Mesodermal cell (in vitro differentiated cells): ENCODE data around the gene LHX4.

Experiments used
- H3K27ac ChIP-seq: 2 replicates; pipeline ENCODE4 v1.7.0; 2013; ENCODE audit warnings: mild to moderate bottlenecking, low read depth, low read length, moderate library complexity; ENCODE audit not compliant: severe bottlenecking
- H3K36me3 ChIP-seq: 2 replicates; pipeline ENCODE4 v1.7.1; 2013; ENCODE audit warnings: mild to moderate bottlenecking, low read length, moderate library complexity; ENCODE audit not compliant: control insufficient read depth, insufficient read depth
- H3K4me1 ChIP-seq: one replicate; pipeline ENCODE4 v1.7.1; 2013; ENCODE audit warnings: mild to moderate bottlenecking, low read length; ENCODE audit not compliant: insufficient read depth, control insufficient read depth, poor library complexity, severe bottlenecking
- H3K4me3 ChIP-seq: 2 replicates; pipeline ENCODE4 v1.7.0; 2013; ENCODE audit warnings: low read length, control low read depth, mild to moderate bottlenecking; ENCODE audit not compliant: insufficient read depth, poor library complexity, severe bottlenecking; ENCODE audit errors: extremely low read depth
- H3K9me3 ChIP-seq: 2 replicates; pipeline ENCODE4 v1.7.1; 2013; ENCODE audit warnings: mild to moderate bottlenecking, low read length, moderate library complexity; ENCODE audit not compliant: control insufficient read depth
- WGBS, 2 experiments: methylation state at CpG; one replicate each; pipeline ENCODE4 v1.1.5; 2013; ENCODE audit warnings: missing lambda C conversion rate in 2 of 2; ENCODE audit not compliant: insufficient coverage in 2 of 2; 5-methylcytosine and 5-hydroxymethylcytosine counted together

Gene LHX4

DNA sequence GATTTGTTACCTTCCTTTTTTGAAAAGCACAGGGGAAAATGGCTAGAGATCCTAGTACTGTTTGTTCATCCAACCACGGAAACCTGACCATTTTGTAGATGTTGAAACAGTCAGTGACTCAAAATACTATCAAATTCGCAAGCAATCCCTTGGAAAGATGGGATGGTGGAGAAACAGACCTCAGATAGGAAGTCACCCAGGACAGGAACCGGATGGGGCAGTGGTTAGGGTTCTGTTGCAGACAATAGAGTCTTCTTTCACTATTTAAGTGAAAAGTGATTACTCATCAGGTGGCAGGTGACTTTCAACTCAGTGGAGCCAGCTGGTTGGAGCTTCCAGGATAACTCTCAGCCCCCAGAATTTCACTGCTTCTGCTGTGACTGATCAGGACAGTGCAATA lies 17.0 kb downstream of the LHX4 start:
- H3K27ac ChIP-seq, result no peak overlapping the region
- H3K4me3 ChIP-seq, result no peak overlapping the region
- WGBS, 2 experiments, result 64 to 88% methylated on average over 3 of the region's 3 CpGs
- peaks cover 11% of the 10 kb centered on the region for H3K4me1 ChIP-seq
- no peaks in the 10 kb centered on the region for H3K9me3 ChIP-seq
- no peaks in the 10 kb centered on the region for H3K36me3 ChIP-seq

- Histone ChIP-seq H3K9me3 (no peaks in the 10 kb centered on the region), H3K4me1 (peaks cover 11% of the 10 kb centered on the region), H3K4me3 (no peak overlapping the region), H3K27ac (no peak overlapping the region), H3K36me3 (no peaks in the 10 kb centered on the region)
- 90 to 93% methylated on average over 3 to 4 of the region's 4 CpGs for WGBS, 2 experiments
Observed at GRCh38 chr1:180247580-180247979, 17.5 kb downstream of the LHX4 start.

DNA sequence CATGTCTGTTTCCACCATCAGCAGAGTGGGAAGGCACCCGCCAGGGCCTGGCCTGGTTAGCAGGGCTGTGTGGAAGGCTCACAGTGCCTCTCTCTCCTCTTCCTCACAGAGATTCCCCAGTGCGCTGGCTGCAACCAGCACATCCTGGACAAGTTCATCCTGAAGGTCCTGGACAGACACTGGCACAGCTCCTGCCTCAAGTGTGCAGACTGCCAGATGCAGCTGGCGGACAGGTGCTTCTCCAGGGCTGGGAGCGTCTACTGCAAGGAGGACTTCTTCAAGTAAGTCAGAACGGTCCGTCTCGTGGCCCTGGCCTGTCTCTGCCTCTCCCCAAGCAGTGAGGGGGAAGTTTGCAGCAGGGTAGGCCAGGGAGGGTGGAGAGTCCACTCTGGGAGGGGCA lies 18.1 kb downstream of the LHX4 start:
- no peaks in the 10 kb centered on the region for H3K9me3 ChIP-seq
- no peak overlapping the region for H3K4me3 ChIP-seq
- no peaks in the 10 kb centered on the region for H3K36me3 ChIP-seq
- WGBS, 2 experiments, result 91 to 96% methylated on average over 4 to 6 of the region's 7 CpGs
- H3K27ac ChIP-seq, result no peak overlapping the region
- peaks cover 11% of the 10 kb centered on the region for H3K4me1 ChIP-seq

DNA sequence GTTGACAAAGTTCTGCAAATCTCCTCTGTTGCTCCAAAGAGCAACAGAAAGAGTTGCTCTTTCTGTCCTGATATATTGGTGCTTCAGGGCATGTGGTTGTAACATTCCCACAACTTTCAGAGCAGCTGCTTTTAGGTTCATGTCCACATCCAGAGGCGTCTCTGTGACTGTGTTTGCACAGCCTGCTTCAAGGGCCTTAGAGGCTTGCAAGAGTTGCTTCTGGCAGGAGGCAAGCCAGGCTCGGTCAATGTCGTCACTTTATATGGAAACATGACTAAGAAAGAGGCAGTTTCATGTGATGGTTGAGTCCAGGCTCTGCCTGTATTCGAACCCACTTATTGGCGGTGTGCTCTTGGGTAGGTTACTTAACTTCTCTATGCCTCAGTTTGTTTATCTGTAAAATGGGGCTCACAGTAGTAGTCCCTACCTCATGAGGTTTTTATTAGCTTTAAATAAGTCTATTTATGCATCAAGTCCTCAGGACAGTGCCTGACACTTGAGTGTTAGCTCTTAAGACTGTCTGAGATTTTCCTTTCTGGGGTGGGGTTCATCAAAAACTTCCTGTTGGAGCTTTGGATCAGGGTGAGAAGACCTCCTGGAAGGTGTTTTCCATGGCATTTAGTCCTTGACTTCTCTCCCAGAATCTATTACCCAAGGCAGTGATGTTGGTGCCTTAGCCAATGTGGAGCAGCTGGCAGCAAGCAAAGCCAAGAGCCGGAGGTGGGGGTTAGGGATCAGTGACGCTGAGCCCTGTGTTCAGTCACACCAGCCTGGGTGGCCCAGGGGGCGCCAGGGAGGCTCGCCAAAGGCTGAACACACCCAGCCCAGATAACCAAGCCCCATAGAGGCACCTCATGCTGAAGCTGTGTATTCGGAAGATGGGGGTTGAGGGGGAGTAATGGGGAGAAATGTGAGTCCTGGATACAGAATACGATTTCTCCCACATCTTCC lies 18.9 kb downstream of the LHX4 start:
- peaks cover 11% of the 10 kb centered on the region for H3K4me1 ChIP-seq
- no peaks in the 10 kb centered on the region for H3K36me3 ChIP-seq
- H3K9me3 ChIP-seq, result no peaks in the 10 kb centered on the region
- no peak overlapping the region for H3K27ac ChIP-seq
- H3K4me3 ChIP-seq, result no peak overlapping the region
- 84 to 87% methylated on average over 6 to 8 of the region's 11 CpGs for WGBS, 2 experiments

- Histone ChIP-seq H3K36me3 (no peaks in the 10 kb centered on the region), H3K4me3 (no peak overlapping the region), H3K4me1 (peaks cover 11% of the 10 kb centered on the region), H3K9me3 (no peaks in the 10 kb centered on the region), H3K27ac (no peak overlapping the region)
- 76 to 90% methylated on average over 8 to 10 of the region's 13 CpGs for WGBS, 2 experiments
Observed at GRCh38 chr1:180249725-180250498, 19.8 kb downstream of the LHX4 start.

- Histone ChIP-seq H3K36me3 (no peaks in the 10 kb centered on the region), H3K27ac (no peak overlapping the region), H3K4me1 (peaks cover 11% of the 10 kb centered on the region), H3K9me3 (no peaks in the 10 kb centered on the region), H3K4me3 (no peak overlapping the region)
- 87 to 95% methylated on average over 7 of the region's 7 CpGs for WGBS, 2 experiments
Observed at GRCh38 chr1:180250499-180250770, 20.4 kb downstream of the LHX4 start.

DNA sequence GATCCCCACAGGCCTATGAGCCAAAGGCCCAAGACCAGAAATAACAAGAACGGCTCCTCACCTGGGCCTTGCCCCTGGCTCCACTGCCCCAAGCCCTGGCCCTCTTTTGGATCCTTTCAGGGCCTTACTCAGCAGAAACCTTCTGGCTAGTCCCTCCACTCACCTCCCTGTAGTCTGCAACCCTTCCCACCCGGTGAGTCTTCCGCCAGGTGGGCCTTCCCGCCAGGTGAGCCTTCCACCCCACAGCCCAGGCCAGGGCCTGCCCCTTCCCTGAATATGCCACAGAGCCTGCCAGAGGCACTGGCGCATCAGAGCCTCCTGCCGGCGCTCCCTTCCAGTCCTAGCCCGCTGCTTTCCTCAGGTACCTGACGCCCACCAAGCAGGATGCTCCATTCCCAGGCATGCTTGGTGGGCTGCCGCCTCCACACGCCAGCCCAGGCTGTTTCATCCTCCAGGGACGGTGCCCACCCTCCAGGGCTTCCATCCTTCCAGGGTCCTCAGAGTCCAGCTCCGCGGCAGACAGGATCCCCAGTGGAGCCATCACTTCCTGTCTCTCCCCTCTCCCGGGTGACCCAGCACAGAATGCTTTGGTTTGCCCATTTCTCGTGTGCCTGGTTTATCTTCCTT lies 20.9 kb downstream of the LHX4 start:
- no peak overlapping the region for H3K27ac ChIP-seq
- H3K9me3 ChIP-seq, result no peaks in the 10 kb centered on the region
- no peak overlapping the region for H3K4me3 ChIP-seq
- no peaks in the 10 kb centered on the region for H3K36me3 ChIP-seq
- 79 to 86% methylated on average over 15 to 16 of the region's 16 CpGs for WGBS, 2 experiments
- H3K4me1 ChIP-seq, result peaks cover 11% of the 10 kb centered on the region

GRCh38 chr1:180251526-180252305 lies 21.7 kb downstream of the LHX4 start:
- no peak overlapping the region for H3K27ac ChIP-seq
- 82 to 86% methylated on average over 4 to 9 of the region's 9 CpGs for WGBS, 2 experiments
- peaks cover 11% of the 10 kb centered on the region for H3K4me1 ChIP-seq
- no peaks in the 10 kb centered on the region for H3K36me3 ChIP-seq
- no peaks in the 10 kb centered on the region for H3K9me3 ChIP-seq
- H3K4me3 ChIP-seq, result no peak overlapping the region

GRCh38 chr1:180252638-180253536 lies 22.8 kb downstream of the LHX4 start:
- Histone ChIP-seq H3K9me3 (no peaks in the 10 kb centered on the region), H3K4me3 (no peak overlapping the region), H3K27ac (no peak overlapping the region), H3K4me1 (peaks cover 11% of the 10 kb centered on the region), H3K36me3 (no peaks in the 10 kb centered on the region)
- WGBS, 2 experiments, result 38 to 58% methylated on average over 7 to 10 of the region's 12 CpGs
